Middle frontal gyrus (tissue), 1 donor: Measurements from ENCODE around the gene ATP2B1.

Source experiments
- DNase-seq: peaks from one replicate; pipeline ENCODE4 v3.0.0-alpha.2; 2015; ENCODE audit warnings: low spot score; ENCODE audit errors: extremely low spot score

ATP2B1 gene

GRCh38 chr12:89597770-89598169, 110.9 kb downstream of the ATP2B1 start:
- no peak for DNase-seq

- DNase-seq: no peak
These were observed 111.4 kb downstream of the ATP2B1 start for GRCh38 chr12:89597210-89597609.

GRCh38 chr12:89593873-89594272, 114.8 kb downstream of the ATP2B1 start:
- no peak for DNase-seq

- DNase-seq: no peak
These were observed 115.4 kb downstream of the ATP2B1 start for GRCh38 chr12:89593233-89593632.

GRCh38 chr12:89589753-89590152, 118.9 kb downstream of the ATP2B1 start:
- DNase-seq: no peak

GRCh38 chr12:89578499-89578898, 130.1 kb downstream of the ATP2B1 start:
- no peak for DNase-seq

- no peak for DNase-seq
These were observed 131.9 kb downstream of the ATP2B1 start for GRCh38 chr12:89576572-89577220.

GRCh38 chr12:89575374-89575773, 133.3 kb downstream of the ATP2B1 start:
- DNase-seq: no peak

- DNase-seq: no peak
These were observed 133.9 kb downstream of the ATP2B1 start for GRCh38 chr12:89574736-89575208.

GRCh38 chr12:89573051-89573810, 135.4 kb downstream of the ATP2B1 start:
- no peak for DNase-seq

GRCh38 chr12:89571491-89572195, 137.0 kb downstream of the ATP2B1 start:
- DNase-seq: no peak

- no peak for DNase-seq
These were observed 140.2 kb downstream of the ATP2B1 start for GRCh38 chr12:89568484-89568883.

- DNase-seq: no peak
These were observed 140.9 kb downstream of the ATP2B1 start for GRCh38 chr12:89567691-89568239.

GRCh38 chr12:89566615-89567014, 142.0 kb downstream of the ATP2B1 start:
- no peak for DNase-seq

- DNase-seq: no peak
These were observed 143.6 kb downstream of the ATP2B1 start for GRCh38 chr12:89565002-89565401.

GRCh38 chr12:89559753-89560152, 148.9 kb downstream of the ATP2B1 start:
- DNase-seq: no peak

- no peak for DNase-seq
These were observed 151.7 kb downstream of the ATP2B1 start for GRCh38 chr12:89556976-89557375.

GRCh38 chr12:89552376-89552775, 156.3 kb downstream of the ATP2B1 start:
- no peak for DNase-seq

- DNase-seq: no peak
These were observed 156.9 kb downstream of the ATP2B1 start for GRCh38 chr12:89551747-89552146.

GRCh38 chr12:89547101-89547500, 161.5 kb downstream of the ATP2B1 start:
- no peak for DNase-seq

GRCh38 chr12:89546151-89546550, 162.5 kb downstream of the ATP2B1 start:
- no peak for DNase-seq

- DNase-seq: no peak
These were observed 163.9 kb downstream of the ATP2B1 start for GRCh38 chr12:89544681-89545184.
